Natural killer cell (primary cell): ENCODE data around the gene COL27A1. TPM values are rescaled to one million over a fixed set of nuclear protein-coding genes. Genes with fewer than 3 reads are reported as not detected.

Experiments used
- ATAC-seq, 3 donors: fragments of 150-1000 bp in 2 of 3; fragments of 200-7000 bp in 1 of 3; cut with Tn5 transposase; 1 replicate in 1 of 3; 2 replicates in 2 of 3; pipeline ENCODE4 v1.10.0; 2021; ENCODE audit warnings: mild to moderate bottlenecking in 2 of 3, moderate library complexity in 2 of 3
- DNase-seq, 2 donors: peaks; one replicate each; pipeline versions ENCODE4 v3.0.0 to v3.0.0-alpha.2; 2013 to 2021; ENCODE audit warnings: mixed read lengths in 1 of 2
- H3K27ac ChIP-seq: one replicate; pipeline ENCODE4 v1.5.1; 2013; ENCODE audit warnings: mild to moderate bottlenecking, low read length
- H3K27me3 ChIP-seq: one replicate; pipeline ENCODE4 v1.6.1; 2013; ENCODE audit warnings: low read length; ENCODE audit not compliant: control insufficient read depth, insufficient read depth
- H3K36me3 ChIP-seq: one replicate; pipeline ENCODE4 v1.6.1; 2013; ENCODE audit warnings: low read length; ENCODE audit not compliant: control insufficient read depth, insufficient read depth
- H3K4me1 ChIP-seq: one replicate; pipeline ENCODE4 v1.6.1; 2013; ENCODE audit warnings: low read length; ENCODE audit not compliant: control insufficient read depth, insufficient read depth
- H3K4me3 ChIP-seq: one replicate; pipeline ENCODE4 v1.5.1; 2013; ENCODE audit warnings: low read length
- H3K9me3 ChIP-seq: one replicate; pipeline ENCODE4 v1.6.1; 2013; ENCODE audit warnings: low read length; ENCODE audit not compliant: control insufficient read depth, insufficient read depth
- H3K27ac Mint-ChIP-seq, 2 donors: one replicate each; pipeline ENCODE4 v1.8.0; 2022; ENCODE audit warnings: mild to moderate bottlenecking in 2 of 2, mixed read lengths in 2 of 2, moderate library complexity in 1 of 2
- H3K27me3 Mint-ChIP-seq, 2 donors: one replicate each; pipeline ENCODE4 v1.8.0; 2022; ENCODE audit warnings: low read depth in 2 of 2, mixed read lengths in 2 of 2
- H3K36me3 Mint-ChIP-seq: one replicate; pipeline ENCODE4 v1.8.0; 2022; ENCODE audit warnings: mixed read lengths
- H3K4me1 Mint-ChIP-seq, 2 donors: one replicate each; pipeline ENCODE4 v1.8.0; 2022; ENCODE audit warnings: mixed read lengths in 2 of 2
- H3K4me3 Mint-ChIP-seq: one replicate; pipeline ENCODE4 v1.8.0; 2022; ENCODE audit warnings: mild to moderate bottlenecking, moderate library complexity, mixed read lengths
- H3K9me3 Mint-ChIP-seq, 2 donors: one replicate each; pipeline ENCODE4 v1.8.0; 2022; ENCODE audit warnings: mixed read lengths in 2 of 2
- WGBS: methylation state at CpG from one replicate; pipeline ENCODE4 v1.1.7; 2013; ENCODE audit warnings: missing lambda C conversion rate; ENCODE audit not compliant: insufficient coverage; 5-methylcytosine and 5-hydroxymethylcytosine counted together
- intact Hi-C: fragments of 100-400 bp; cut with micrococcal nuclease; formaldehyde crosslinking; loops from one replicate; pipeline ENCODE4 v1.14.2; 2022
- total RNA-seq, 4 donors: library from RNA; stranded (reverse); fragments of 120-200 nt in 1 of 4; gene quantifications; one replicate each; pipeline versions ENCODE4 v1.2.3 to v1.2.4, GENCODE V29; 2013 to 2022
- TF ChIP-seq, protein P1 (sequence below): fragments of 200-600 bp; IDR thresholded peaks from one replicate; pipeline ENCODE4 v1.8.0; 2022; ENCODE audit warnings: antibody characterized with exemption

Gene COL27A1
- total RNA-seq, 3 donors from 2014 or later (not counting 1 experiment from before 2014, with no cell fraction given) = not detected

GRCh38 chr9:114276908-114277821 is 121.8 kb downstream of the COL27A1 start:
- intact Hi-C loops = no loop called here
- ATAC-seq (no peak), DNase-seq (no peak)
- Mint-ChIP-seq H3K36me3 (no peaks in the 10 kb centered on the region), H3K4me3 (no peak overlapping the region), H3K27ac (peak overlapping the region in 1 of 2 donors; percentile 69), H3K9me3 (peaks cover 3 to 6% of the 10 kb centered on the region in 2 donors), H3K27me3 (peaks cover 4 to 5% of the 10 kb centered on the region in 2 donors), H3K4me1 (peaks cover 0 to 9% of the 10 kb centered on the region in 2 donors)
- no peaks in the 10 kb centered on the region for H3K4me1 ChIP-seq
- no peaks in the 10 kb centered on the region for H3K9me3 ChIP-seq
- 84% methylated on average over 18 of the region's 18 CpGs for WGBS
- TF ChIP-seq, protein P1, sequence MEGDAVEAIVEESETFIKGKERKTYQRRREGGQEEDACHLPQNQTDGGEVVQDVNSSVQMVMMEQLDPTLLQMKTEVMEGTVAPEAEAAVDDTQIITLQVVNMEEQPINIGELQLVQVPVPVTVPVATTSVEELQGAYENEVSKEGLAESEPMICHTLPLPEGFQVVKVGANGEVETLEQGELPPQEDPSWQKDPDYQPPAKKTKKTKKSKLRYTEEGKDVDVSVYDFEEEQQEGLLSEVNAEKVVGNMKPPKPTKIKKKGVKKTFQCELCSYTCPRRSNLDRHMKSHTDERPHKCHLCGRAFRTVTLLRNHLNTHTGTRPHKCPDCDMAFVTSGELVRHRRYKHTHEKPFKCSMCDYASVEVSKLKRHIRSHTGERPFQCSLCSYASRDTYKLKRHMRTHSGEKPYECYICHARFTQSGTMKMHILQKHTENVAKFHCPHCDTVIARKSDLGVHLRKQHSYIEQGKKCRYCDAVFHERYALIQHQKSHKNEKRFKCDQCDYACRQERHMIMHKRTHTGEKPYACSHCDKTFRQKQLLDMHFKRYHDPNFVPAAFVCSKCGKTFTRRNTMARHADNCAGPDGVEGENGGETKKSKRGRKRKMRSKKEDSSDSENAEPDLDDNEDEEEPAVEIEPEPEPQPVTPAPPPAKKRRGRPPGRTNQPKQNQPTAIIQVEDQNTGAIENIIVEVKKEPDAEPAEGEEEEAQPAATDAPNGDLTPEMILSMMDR = no peak
- no peak overlapping the region for H3K27ac ChIP-seq
- no peaks in the 10 kb centered on the region for H3K27me3 ChIP-seq
- H3K4me3 ChIP-seq = no peak overlapping the region
- H3K36me3 ChIP-seq = no peaks in the 10 kb centered on the region

DNA sequence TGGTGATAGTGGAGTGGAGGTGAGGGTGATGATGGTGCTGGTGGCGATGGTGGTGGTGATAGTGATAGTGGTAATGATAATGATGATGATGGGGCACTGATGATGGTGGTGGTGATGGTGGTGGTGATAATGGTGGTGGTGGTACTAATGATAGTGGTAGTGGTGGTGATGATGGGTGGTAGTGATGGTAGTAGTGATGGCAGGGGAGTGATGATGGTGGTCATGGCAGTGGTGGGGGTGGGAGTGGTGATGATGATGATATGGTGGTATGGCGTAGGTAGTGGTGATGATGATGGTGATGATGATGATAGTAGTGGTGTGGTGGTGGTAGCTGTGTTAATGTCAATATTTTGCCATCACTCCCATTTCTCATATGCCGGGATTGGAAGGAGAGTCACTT is 123.0 kb downstream of the COL27A1 start:
- TF ChIP-seq, protein P1 = no peak
- ATAC-seq = no peak
- peaks cover 3 to 6% of the 10 kb centered on the region in 2 donors for H3K9me3 Mint-ChIP-seq
- intact Hi-C loops = no loop called here
- Histone ChIP-seq H3K9me3 (no peaks in the 10 kb centered on the region), H3K27me3 (no peaks in the 10 kb centered on the region), H3K4me1 (no peaks in the 10 kb centered on the region), H3K27ac (no peak overlapping the region), H3K4me3 (no peak overlapping the region), H3K36me3 (no peaks in the 10 kb centered on the region)
- peak overlapping the region in 1 of 2 donors; percentile 69 for H3K27ac Mint-ChIP-seq
- peaks cover 0 to 9% of the 10 kb centered on the region in 2 donors for H3K4me1 Mint-ChIP-seq
- no peaks in the 10 kb centered on the region for H3K36me3 Mint-ChIP-seq
- DNase-seq = no peak
- no peak overlapping the region for H3K4me3 Mint-ChIP-seq
- WGBS = 56% methylated on average over 2 of the region's 3 CpGs
- H3K27me3 Mint-ChIP-seq = peaks cover 0 to 3% of the 10 kb centered on the region in 2 donors

- H3K27ac Mint-ChIP-seq = no peak overlapping the region
- peaks cover 0 to 9% of the 10 kb centered on the region in 2 donors for H3K4me1 Mint-ChIP-seq
These were observed 123.7 kb downstream of the COL27A1 start for GRCh38 chr9:114278881-114279570.

More at GRCh38 chr9:114278881-114279570, 123.7 kb downstream of the COL27A1 start:
- Mint-ChIP-seq H3K4me3 (no peak overlapping the region), H3K27me3 (no peaks in the 10 kb centered on the region), H3K9me3 (peaks cover 3 to 6% of the 10 kb centered on the region in 2 donors), H3K36me3 (no peaks in the 10 kb centered on the region)
- no peaks in the 10 kb centered on the region for H3K27me3 ChIP-seq
- H3K4me1 ChIP-seq = no peaks in the 10 kb centered on the region
- WGBS = 86% methylated on average over 11 of the region's 14 CpGs
- intact Hi-C loops = no loop called here
- H3K9me3 ChIP-seq = no peaks in the 10 kb centered on the region
- H3K4me3 ChIP-seq = no peak overlapping the region
- TF ChIP-seq, protein P1 = no peak
- DNase-seq (no peak), ATAC-seq (no peak)
- no peak overlapping the region for H3K27ac ChIP-seq
- H3K36me3 ChIP-seq = no peaks in the 10 kb centered on the region
